GM18873 (cell line): ENCODE results near the gene KLRF2.
"Not testable (repeated sequence)": the region's sequence is repeated elsewhere in the genome, so short reads cannot be mapped to it uniquely, and the experiment has no call there.

Experiments used
- ATAC-seq: cut with Tn5 transposase; IDR thresholded peaks from one replicate; pipeline ENCODE4 v1.9.1; 2021; ENCODE audit warnings: mild to moderate bottlenecking, moderate library complexity, moderate number of reproducible peaks; ENCODE audit not compliant: unreplicated experiment, low FRiP score

KLRF2 gene

GRCh38 chr12:9881246-9881645 lies at the start of gene KLRF2:
Gene KLRF2, plus strand, starts transcription at chr12:9881489. Its CDS starts 107 bp downstream, at chr12:9881596.
- ATAC-seq, result no peak

- no peak for ATAC-seq
These were observed 49.6 kb upstream of the KLRF2 start for GRCh38 chr12:9831720-9832119.

- ATAC-seq, result no peak
These were observed 37.9 kb upstream of the KLRF2 start for GRCh38 chr12:9843407-9843806.

GRCh38 chr12:9848899-9849298 lies 32.4 kb upstream of the KLRF2 start:
- no peak for ATAC-seq

GRCh38 chr12:9851050-9851449 lies 30.2 kb upstream of the KLRF2 start:
- ATAC-seq, result no peak

- ATAC-seq, result no peak
These were observed 29.4 kb upstream of the KLRF2 start for GRCh38 chr12:9851927-9852326.

- ATAC-seq, result no peak
These were observed 25.1 kb upstream of the KLRF2 start for GRCh38 chr12:9856151-9856550.

- ATAC-seq, result no peak
These were observed 24.4 kb upstream of the KLRF2 start for GRCh38 chr12:9856894-9857293.

GRCh38 chr12:9858135-9858534 lies 23.2 kb upstream of the KLRF2 start:
- no peak for ATAC-seq

GRCh38 chr12:9864913-9865675 lies 16.2 kb upstream of the KLRF2 start:
- no peak for ATAC-seq

- ATAC-seq, result no peak
These were observed 14.4 kb upstream of the KLRF2 start for GRCh38 chr12:9866860-9867269.

GRCh38 chr12:9867531-9867930 lies 13.8 kb upstream of the KLRF2 start:
- ATAC-seq, result no peak

- ATAC-seq, result no peak
These were observed 12.9 kb upstream of the KLRF2 start for GRCh38 chr12:9868311-9868801.

- ATAC-seq, result no peak
These were observed 12.4 kb upstream of the KLRF2 start for GRCh38 chr12:9868951-9869306.

GRCh38 chr12:9869307-9870161 lies 11.8 kb upstream of the KLRF2 start, which contains the start of gene CLEC2B:
Gene CLEC2B, minus strand, starts transcription at chr12:9869354.
- no peak for ATAC-seq

- ATAC-seq, result no peak
These were observed 10.9 kb upstream of the KLRF2 start for GRCh38 chr12:9870286-9870866.

- no peak for ATAC-seq
These were observed 9.1 kb upstream of the KLRF2 start for GRCh38 chr12:9872162-9872561.

- no peak for ATAC-seq
These were observed 8.5 kb upstream of the KLRF2 start for GRCh38 chr12:9872742-9873141.

GRCh38 chr12:9876120-9876519 lies 5.2 kb upstream of the KLRF2 start:
- not testable (repeated sequence) for ATAC-seq

- no peak for ATAC-seq
These were observed 684 bp upstream of the KLRF2 start for GRCh38 chr12:9880532-9881078.

GRCh38 chr12:9881988-9882387 lies 699 bp downstream of the KLRF2 start:
- no peak for ATAC-seq
